Right lobe of liver (tissue), 6 donors: ENCODE measurements around the gene GPR180. TPM values are rescaled to one million over a fixed set of nuclear protein-coding genes. Genes with fewer than 3 reads are reported as not detected.

Experiments used
- ATAC-seq, 4 donors: fragments of 200-7000 bp; cut with Tn5 transposase; one replicate each; pipeline ENCODE4 v1.9.1; 2020; ENCODE audit warnings: mild to moderate bottlenecking in 4 of 4, moderate library complexity in 4 of 4
- DNase-seq, 3 donors: peaks; one replicate each; pipeline ENCODE4 v3.0.0-alpha.2; 2020
- H3K27ac ChIP-seq, 3 donors: fragments of 200-600 bp; one replicate each; pipeline ENCODE4 v1.8.0; 2022
- H3K27me3 ChIP-seq, 2 donors: fragments of 200-600 bp; one replicate each; pipeline ENCODE4 v1.8.0; 2022
- H3K36me3 ChIP-seq, 4 donors: fragments of 200-600 bp; sonication (generic) in 1 of 4; one replicate each; pipeline versions ENCODE4 v1.5.1 to v1.8.0; 2017 to 2022; ENCODE audit warnings: control low read depth in 1 of 4
- H3K4me1 ChIP-seq, 4 donors: fragments of 200-600 bp; sonication (generic) in 1 of 4; one replicate each; pipeline versions ENCODE4 v1.5.1 to v1.8.0; 2017 to 2022; ENCODE audit warnings: control low read depth in 1 of 4
- H3K4me3 ChIP-seq, 3 donors: fragments of 200-600 bp; one replicate each; pipeline ENCODE4 v1.8.0; 2022
- H3K9me3 ChIP-seq, 4 donors: fragments of 200-600 bp; sonication (generic) in 1 of 4; one replicate each; pipeline versions ENCODE4 v1.5.1 to v1.8.0; 2017 to 2022; ENCODE audit warnings: control low read depth in 1 of 4
- POLR2A ChIP-seq: fragments of 450-650 bp; IDR thresholded peaks from one replicate; pipeline ENCODE4 v1.6.1; 2017; ENCODE audit warnings: antibody characterized with exemption, mild to moderate bottlenecking
- WGBS: methylation state at CpG from one replicate; pipeline ENCODE4 v1.1.6; 2018; ENCODE audit warnings: low coverage, low lambda C conversion rate; ENCODE audit not compliant: insufficient coverage; ENCODE audit errors: missing lambda C conversion rate; 5-methylcytosine and 5-hydroxymethylcytosine counted together
- intact Hi-C, 2 donors: fragments of 100-400 bp; cut with DNase I; formaldehyde crosslinking; loops; one replicate each; pipeline versions ENCODE4 v1.11.2 to v1.14.1; 2022
- small RNA-seq, 2 experiments: library from RNA; depleted of rRNA; stranded (forward); fragments of <200 nt; gene quantifications; one replicate each; pipeline ENCODE3, GENCODE V24; 2016
- total RNA-seq, 6 experiments: library from RNA; depleted of rRNA in 2 of 6; stranded (reverse); fragments of >200 nt in 2 of 6; fragmentation: NEBNext Ultra II Directional in 3 of 6; extraction: Animal tissue kit (Norgen Biotek cat#: 25700) in 3 of 6; gene quantifications; one replicate each; pipeline versions ENCODE4 v1.1.0 to v1.2.4, GENCODE V29; 2016 to 2023
- TF ChIP-seq, protein P1 (sequence below), 4 donors: fragments of 200-600 bp in 3 of 4; fragments of 450-650 bp in 1 of 4; IDR thresholded peaks; one replicate each; pipeline versions ENCODE4 v1.5.1 to v1.8.0; 2016 to 2022; ENCODE audit warnings: antibody characterized with exemption in 4 of 4, mild to moderate bottlenecking in 2 of 4
- donor health status: DM: no; HTN: yes; CAD: no.
- donor health status: DM: no; HTN: no; CAD: no.
- donor health status: DM: no; HTN: no; CAD: no.
- donor health status: DM: no; HTN: yes; CAD: no.
- donor health status: DM: no; HTN: yes; CAD: no.

Gene GPR180
- total RNA-seq, 6 experiments from 2014 or later, result 4.1 to 7.9 (median 5.0) TPM

DNA sequence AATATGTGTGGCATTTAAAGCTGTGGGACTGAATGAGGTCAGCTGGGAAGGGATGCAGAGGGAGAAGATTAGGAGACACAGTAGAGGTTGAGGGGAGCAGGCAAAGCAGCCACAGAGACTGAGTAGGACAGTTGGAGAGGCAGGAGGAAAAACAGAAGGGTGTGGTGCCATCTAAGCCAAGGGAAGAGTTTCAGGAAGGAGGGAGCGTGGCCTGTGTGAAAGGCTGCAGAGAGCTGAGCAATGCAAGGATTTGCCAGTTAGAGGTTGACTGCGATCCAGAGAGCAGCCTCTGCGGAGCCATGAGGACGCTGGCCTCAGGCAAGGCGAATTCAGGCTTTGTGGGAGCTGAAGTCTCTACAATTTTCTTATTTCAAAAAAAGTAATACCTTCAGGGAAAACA is 81.8 kb downstream of the GPR180 start:
- intact Hi-C loops, result no loop called here
- ATAC-seq (no peak), DNase-seq (no peak)
- H3K9me3 ChIP-seq, result no peaks in the 10 kb centered on the region
- no peak overlapping the region for H3K4me3 ChIP-seq
- no peaks in the 10 kb centered on the region for H3K4me1 ChIP-seq
- 72% methylated on average over 5 of the region's 5 CpGs for WGBS
- no peak overlapping the region for H3K27ac ChIP-seq
- no peaks in the 10 kb centered on the region for H3K36me3 ChIP-seq
- TF ChIP-seq POLR2A, result no peak
- TF ChIP-seq, protein P1, sequence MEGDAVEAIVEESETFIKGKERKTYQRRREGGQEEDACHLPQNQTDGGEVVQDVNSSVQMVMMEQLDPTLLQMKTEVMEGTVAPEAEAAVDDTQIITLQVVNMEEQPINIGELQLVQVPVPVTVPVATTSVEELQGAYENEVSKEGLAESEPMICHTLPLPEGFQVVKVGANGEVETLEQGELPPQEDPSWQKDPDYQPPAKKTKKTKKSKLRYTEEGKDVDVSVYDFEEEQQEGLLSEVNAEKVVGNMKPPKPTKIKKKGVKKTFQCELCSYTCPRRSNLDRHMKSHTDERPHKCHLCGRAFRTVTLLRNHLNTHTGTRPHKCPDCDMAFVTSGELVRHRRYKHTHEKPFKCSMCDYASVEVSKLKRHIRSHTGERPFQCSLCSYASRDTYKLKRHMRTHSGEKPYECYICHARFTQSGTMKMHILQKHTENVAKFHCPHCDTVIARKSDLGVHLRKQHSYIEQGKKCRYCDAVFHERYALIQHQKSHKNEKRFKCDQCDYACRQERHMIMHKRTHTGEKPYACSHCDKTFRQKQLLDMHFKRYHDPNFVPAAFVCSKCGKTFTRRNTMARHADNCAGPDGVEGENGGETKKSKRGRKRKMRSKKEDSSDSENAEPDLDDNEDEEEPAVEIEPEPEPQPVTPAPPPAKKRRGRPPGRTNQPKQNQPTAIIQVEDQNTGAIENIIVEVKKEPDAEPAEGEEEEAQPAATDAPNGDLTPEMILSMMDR (IDR thresholded peaks at IDR 0.05), result no peak
- H3K27me3 ChIP-seq, result no peaks in the 10 kb centered on the region

Small RNA genes lying within 50 kb of the gene (small RNA-seq; reads per million reads assigned to genes)
- 0.39 reads per million in 2 experiments for gene RNA5SP36

Other genes starting within 250 kb of the GPR180 start
- under 1 TPM in 4 of 6 experiments, not detected in 2; 0.10 to 0.35 (median 0.11) TPM for gene DCT, start 122.2 kb upstream of the GPR180 start, total RNA-seq
- 10 to 100 TPM in 2 of 6 experiments, 1 to 10 TPM in 4; 8.6 to 11.9 (median 9.6) TPM for gene TGDS, start 5.7 kb upstream of the GPR180 start, total RNA-seq
- gene SOX21, start 110.7 kb downstream of the GPR180 start, total RNA-seq, result not detected